HUES64 (cell line): Measurements from ENCODE around the gene SLC48A1.

Experiments
- H3K27ac ChIP-seq: 2 replicates; pipeline ENCODE4 v1.7.0; 2013; ENCODE audit warnings: low read depth, low read length, inconsistent platforms
- H3K27me3 ChIP-seq: 2 replicates; pipeline ENCODE4 v1.6.1; 2013; ENCODE audit warnings: mild to moderate bottlenecking, low read length; ENCODE audit not compliant: insufficient read depth
- H3K36me3 ChIP-seq: 2 replicates; pipeline ENCODE4 v1.6.1; 2013; ENCODE audit warnings: mild to moderate bottlenecking, low read length; ENCODE audit not compliant: insufficient read depth
- H3K4me1 ChIP-seq: 2 replicates; pipeline ENCODE4 v1.6.1; 2013; ENCODE audit warnings: mild to moderate bottlenecking, low read length, moderate library complexity; ENCODE audit not compliant: insufficient read depth
- H3K4me3 ChIP-seq: 2 replicates; pipeline ENCODE4 v1.5.1; 2013; ENCODE audit warnings: mild to moderate bottlenecking, low read length, moderate library complexity
- H3K9ac ChIP-seq: 2 replicates; pipeline ENCODE4 v1.6.1; 2013; ENCODE audit warnings: mild to moderate bottlenecking, low read depth, low read length
- H3K9me3 ChIP-seq: 2 replicates; pipeline ENCODE4 v1.6.1; 2013; ENCODE audit warnings: low read depth, low read length; ENCODE audit not compliant: insufficient read depth
- WGBS: fragments of 150-250, 120-280 bp; methylation state at CpG from one replicate; pipeline ENCODE4 v1.1.7; 2013; ENCODE audit warnings: missing lambda C conversion rate; 5-methylcytosine and 5-hydroxymethylcytosine counted together

SLC48A1 gene

GRCh38 chr12:47799357-47799955, 26.4 kb downstream of the SLC48A1 start:
- Histone ChIP-seq H3K4me3 (no peak overlapping the region), H3K36me3 (peaks cover 24% of the 10 kb centered on the region), H3K27me3 (no peaks in the 10 kb centered on the region), H3K9ac (no peak overlapping the region), H3K9me3 (no peaks in the 10 kb centered on the region), H3K4me1 (no peaks in the 10 kb centered on the region), H3K27ac (no peak overlapping the region)
- 94% methylated on average over 7 of the region's 7 CpGs for WGBS

GRCh38 chr12:47800582-47800981, 27.5 kb downstream of the SLC48A1 start:
- Histone ChIP-seq H3K9me3 (no peaks in the 10 kb centered on the region), H3K4me3 (no peak overlapping the region), H3K36me3 (peaks cover 25% of the 10 kb centered on the region), H3K9ac (no peak overlapping the region), H3K27ac (no peak overlapping the region), H3K27me3 (no peaks in the 10 kb centered on the region), H3K4me1 (no peaks in the 10 kb centered on the region)
- 90% methylated on average over 7 of the region's 7 CpGs for WGBS

GRCh38 chr12:47801170-47801903, 28.3 kb downstream of the SLC48A1 start:
- Histone ChIP-seq H3K4me1 (no peaks in the 10 kb centered on the region), H3K9me3 (no peaks in the 10 kb centered on the region), H3K27ac (no peak overlapping the region), H3K36me3 (peaks cover 23% of the 10 kb centered on the region), H3K4me3 (no peak overlapping the region), H3K9ac (no peak overlapping the region), H3K27me3 (no peaks in the 10 kb centered on the region)
- WGBS = 92% methylated on average over 5 of the region's 7 CpGs

GRCh38 chr12:47801904-47802246, 28.8 kb downstream of the SLC48A1 start:
- H3K4me3 ChIP-seq = no peak overlapping the region
- H3K36me3 ChIP-seq = peaks cover 18% of the 10 kb centered on the region
- H3K9me3 ChIP-seq = no peaks in the 10 kb centered on the region
- 88% methylated on average over 9 of the region's 9 CpGs for WGBS
- H3K27ac ChIP-seq = no peak overlapping the region
- no peaks in the 10 kb centered on the region for H3K27me3 ChIP-seq
- no peaks in the 10 kb centered on the region for H3K4me1 ChIP-seq
- H3K9ac ChIP-seq = no peak overlapping the region

GRCh38 chr12:47802312-47802711, 29.3 kb downstream of the SLC48A1 start:
- Histone ChIP-seq H3K9me3 (no peaks in the 10 kb centered on the region), H3K27ac (no peak overlapping the region), H3K36me3 (peaks cover 16% of the 10 kb centered on the region), H3K4me3 (no peak overlapping the region), H3K4me1 (peaks cover 2% of the 10 kb centered on the region; the same call in 1 of the 2 replicates), H3K27me3 (no peaks in the 10 kb centered on the region), H3K9ac (no peak overlapping the region)
- WGBS = 75% methylated on average over 5 of the region's 5 CpGs

- H3K4me3 ChIP-seq = no peak overlapping the region
- H3K4me1 ChIP-seq = peaks cover 12% of the 10 kb centered on the region
- peaks cover 16% of the 10 kb centered on the region for H3K36me3 ChIP-seq
- no peak overlapping the region for H3K27ac ChIP-seq
- no peak overlapping the region for H3K9ac ChIP-seq
- WGBS = 90% methylated on average over 12 of the region's 12 CpGs
- H3K9me3 ChIP-seq = no peaks in the 10 kb centered on the region
- H3K27me3 ChIP-seq = no peaks in the 10 kb centered on the region
Measured at GRCh38 chr12:47803191-47803875, 30.3 kb downstream of the SLC48A1 start.

GRCh38 chr12:47804171-47804570, 31.1 kb downstream of the SLC48A1 start:
- Histone ChIP-seq H3K4me1 (peaks cover 20% of the 10 kb centered on the region), H3K27me3 (no peaks in the 10 kb centered on the region), H3K4me3 (no peak overlapping the region), H3K27ac (no peak overlapping the region), H3K9me3 (no peaks in the 10 kb centered on the region), H3K9ac (no peak overlapping the region), H3K36me3 (peaks cover 16% of the 10 kb centered on the region)
- 94% methylated on average over 8 of the region's 8 CpGs for WGBS

- no peak overlapping the region for H3K4me3 ChIP-seq
- WGBS = 93% methylated on average over 2 of the region's 2 CpGs
- H3K9ac ChIP-seq = no peak overlapping the region
- peaks cover 16% of the 10 kb centered on the region for H3K36me3 ChIP-seq
- H3K27ac ChIP-seq = no peak overlapping the region
- H3K4me1 ChIP-seq = peaks cover 26% of the 10 kb centered on the region
- no peaks in the 10 kb centered on the region for H3K9me3 ChIP-seq
- H3K27me3 ChIP-seq = no peaks in the 10 kb centered on the region
Measured at GRCh38 chr12:47805417-47805816, 32.4 kb downstream of the SLC48A1 start.

GRCh38 chr12:47807338-47807737, 34.3 kb downstream of the SLC48A1 start:
- 84% methylated on average over 5 of the region's 5 CpGs for WGBS
- Histone ChIP-seq H3K9ac (no peak overlapping the region), H3K27me3 (no peaks in the 10 kb centered on the region), H3K9me3 (no peaks in the 10 kb centered on the region), H3K4me3 (no peak overlapping the region), H3K4me1 (peaks cover 45% of the 10 kb centered on the region), H3K36me3 (peaks cover 16% of the 10 kb centered on the region), H3K27ac (no peak overlapping the region)

- 84% methylated on average over 9 of the region's 9 CpGs for WGBS
- Histone ChIP-seq H3K9me3 (no peaks in the 10 kb centered on the region), H3K9ac (no peak overlapping the region), H3K36me3 (peaks cover 16% of the 10 kb centered on the region), H3K4me3 (no peak overlapping the region), H3K27ac (no peak overlapping the region), H3K27me3 (no peaks in the 10 kb centered on the region), H3K4me1 (peaks cover 48% of the 10 kb centered on the region)
Measured at GRCh38 chr12:47808050-47808449, 35.0 kb downstream of the SLC48A1 start.

GRCh38 chr12:47808574-47809365, 35.7 kb downstream of the SLC48A1 start:
- H3K9ac ChIP-seq = no peak overlapping the region
- no peaks in the 10 kb centered on the region for H3K27me3 ChIP-seq
- 77% methylated on average over 9 of the region's 9 CpGs for WGBS
- H3K36me3 ChIP-seq = peaks cover 13% of the 10 kb centered on the region
- no peak overlapping the region for H3K4me3 ChIP-seq
- no peak overlapping the region for H3K27ac ChIP-seq
- peaks cover 56% of the 10 kb centered on the region for H3K4me1 ChIP-seq
- H3K9me3 ChIP-seq = no peaks in the 10 kb centered on the region
